Duodenal mucosa (tissue), 2 donors: ENCODE data around the gene SH3BGR.
"Not testable (repeated sequence)": the region's sequence is repeated elsewhere in the genome, so short reads cannot be mapped to it uniquely, and the experiment has no call there.

ENCODE experiments used
- H3K27ac ChIP-seq: one replicate; pipeline ENCODE4 v1.7.0; 2013; ENCODE audit warnings: low read depth, low read length
- H3K27me3 ChIP-seq, 2 donors: one replicate each; pipeline ENCODE4 v1.7.0; 2013; ENCODE audit warnings: low read length in 2 of 2, control low read depth in 1 of 2; ENCODE audit not compliant: insufficient read depth in 2 of 2, control insufficient read depth in 1 of 2
- H3K36me3 ChIP-seq, 2 donors: one replicate each; pipeline ENCODE4 v1.7.0; 2013; ENCODE audit warnings: low read length in 2 of 2, control low read depth in 1 of 2; ENCODE audit not compliant: insufficient read depth in 2 of 2, control insufficient read depth in 1 of 2
- H3K4me1 ChIP-seq, 2 donors: one replicate each; pipeline ENCODE4 v1.7.0; 2013; ENCODE audit warnings: low read length in 2 of 2, control low read depth in 1 of 2; ENCODE audit not compliant: insufficient read depth in 2 of 2, control insufficient read depth in 1 of 2
- H3K4me3 ChIP-seq, 2 donors: one replicate each; pipeline ENCODE4 v1.7.0; 2013; ENCODE audit warnings: low read length in 2 of 2, low read depth in 1 of 2
- H3K9ac ChIP-seq, 2 donors: one replicate each; pipeline ENCODE4 v1.7.0; 2013; ENCODE audit warnings: low read length in 2 of 2, low read depth in 1 of 2
- H3K9me3 ChIP-seq, 2 donors: one replicate each; pipeline ENCODE4 v1.7.0; 2013; ENCODE audit warnings: low read length in 2 of 2, control low read depth in 1 of 2; ENCODE audit not compliant: control insufficient read depth in 1 of 2

Gene SH3BGR

DNA sequence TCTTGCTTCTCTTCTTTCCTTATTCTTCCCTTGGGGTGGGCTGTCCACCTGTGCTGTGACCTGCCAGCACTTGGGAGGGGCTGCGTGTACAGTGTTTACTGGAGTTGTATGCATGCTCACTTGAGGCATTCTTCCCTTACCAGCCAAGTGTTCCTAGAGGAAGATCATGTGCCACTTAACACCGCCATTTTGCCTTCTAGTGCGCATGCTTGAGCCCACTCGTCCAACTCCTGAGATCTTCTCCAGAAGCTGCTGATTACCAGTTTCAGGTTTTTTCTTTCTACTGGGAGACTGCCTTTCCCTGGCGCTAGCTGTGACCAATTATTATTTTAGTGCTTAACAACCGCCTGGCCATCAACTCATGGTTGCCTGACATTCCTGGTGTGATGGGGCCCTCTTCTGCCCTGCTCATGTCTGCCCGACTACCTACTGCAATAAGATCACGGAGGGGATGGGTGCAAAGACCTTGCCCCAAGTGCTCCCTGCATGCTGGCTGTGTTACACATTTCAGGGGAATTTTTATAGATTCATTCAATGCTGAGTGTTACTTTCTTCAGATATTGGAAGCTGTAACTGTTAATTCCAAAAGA is 86.8 kb downstream of the SH3BGR start:
- no peak overlapping the region for H3K9ac ChIP-seq
- H3K27ac ChIP-seq = no peak overlapping the region
- no peak overlapping the region for H3K4me3 ChIP-seq
- H3K36me3 ChIP-seq = no peaks in the 10 kb centered on the region
- no peaks in the 10 kb centered on the region for H3K9me3 ChIP-seq
- no peaks in the 10 kb centered on the region for H3K4me1 ChIP-seq
- no peaks in the 10 kb centered on the region for H3K27me3 ChIP-seq

DNA sequence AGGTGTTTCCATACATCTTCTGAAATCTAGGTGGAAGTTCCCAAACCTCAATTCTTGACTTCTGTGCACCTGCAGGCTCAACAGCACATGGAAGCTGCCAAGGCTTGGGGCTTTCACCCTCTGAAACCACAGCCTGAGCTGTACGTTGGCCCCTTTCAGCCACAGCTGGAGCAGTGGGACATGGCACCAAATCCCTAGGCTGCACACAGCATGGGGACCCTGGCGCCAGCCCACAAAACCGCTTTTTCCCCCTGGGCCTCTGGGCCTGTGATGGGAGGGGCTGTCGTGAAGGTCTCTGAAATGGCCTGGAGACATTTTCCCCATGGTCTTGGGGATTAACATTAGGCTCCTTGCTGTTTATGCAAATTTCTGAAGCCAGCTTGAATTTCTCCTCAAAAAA is 88.6 kb downstream of the SH3BGR start:
- H3K4me1 ChIP-seq, H3K27me3 ChIP-seq, H3K36me3 ChIP-seq, H3K27ac ChIP-seq, H3K9ac ChIP-seq, H3K4me3 ChIP-seq, H3K9me3 ChIP-seq: not testable (repeated sequence)

DNA sequence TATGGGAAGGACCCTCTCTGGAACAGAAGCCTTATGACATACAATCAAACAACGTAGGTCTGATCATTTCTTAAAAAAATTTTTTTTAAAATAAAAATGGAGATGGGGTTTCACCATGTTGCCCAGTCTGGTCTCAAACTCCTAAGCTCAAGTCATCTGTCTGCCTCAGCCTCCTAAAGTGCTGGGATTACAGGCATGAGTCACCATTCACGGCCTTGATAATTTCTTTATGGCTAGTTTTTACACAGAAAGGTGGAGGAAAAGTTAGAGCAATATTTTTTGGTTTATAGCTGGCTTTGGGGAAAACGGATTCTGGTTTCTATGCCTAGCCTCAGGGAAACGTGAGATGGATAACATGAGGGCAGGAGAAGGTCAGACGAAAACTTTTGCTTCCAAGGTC is 91.0 kb downstream of the SH3BGR start:
- no peaks in the 10 kb centered on the region for H3K27me3 ChIP-seq
- H3K9ac ChIP-seq = no peak overlapping the region
- H3K4me1 ChIP-seq = no peaks in the 10 kb centered on the region
- no peak overlapping the region for H3K4me3 ChIP-seq
- no peaks in the 10 kb centered on the region for H3K36me3 ChIP-seq
- H3K9me3 ChIP-seq = no peaks in the 10 kb centered on the region
- H3K27ac ChIP-seq = no peak overlapping the region

DNA sequence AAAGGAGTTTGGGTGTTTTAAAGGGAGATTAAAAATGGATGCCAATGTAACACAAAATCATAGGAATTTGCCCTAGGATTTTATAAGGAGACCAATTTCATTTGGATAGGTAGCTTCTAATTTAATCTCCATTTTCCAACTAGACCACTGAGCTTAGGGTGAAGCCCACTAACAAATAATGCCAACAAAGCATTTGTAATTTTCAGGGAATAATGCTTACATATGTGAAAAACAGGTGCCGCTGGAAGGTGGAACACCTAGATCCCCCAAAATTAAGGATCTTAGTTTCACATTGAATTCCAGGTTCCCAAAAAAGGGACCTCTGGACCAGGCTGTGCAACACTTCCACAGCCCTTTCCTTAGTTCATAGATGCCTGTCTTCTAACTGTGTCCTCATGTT is 94.8 kb downstream of the SH3BGR start:
- H3K27me3 ChIP-seq = no peaks in the 10 kb centered on the region
- no peaks in the 10 kb centered on the region for H3K4me1 ChIP-seq
- H3K36me3 ChIP-seq = no peaks in the 10 kb centered on the region
- no peak overlapping the region for H3K27ac ChIP-seq
- H3K9ac ChIP-seq = no peak overlapping the region
- no peak overlapping the region for H3K4me3 ChIP-seq
- H3K9me3 ChIP-seq = peaks cover 0 to 1% of the 10 kb centered on the region in 2 donors

DNA sequence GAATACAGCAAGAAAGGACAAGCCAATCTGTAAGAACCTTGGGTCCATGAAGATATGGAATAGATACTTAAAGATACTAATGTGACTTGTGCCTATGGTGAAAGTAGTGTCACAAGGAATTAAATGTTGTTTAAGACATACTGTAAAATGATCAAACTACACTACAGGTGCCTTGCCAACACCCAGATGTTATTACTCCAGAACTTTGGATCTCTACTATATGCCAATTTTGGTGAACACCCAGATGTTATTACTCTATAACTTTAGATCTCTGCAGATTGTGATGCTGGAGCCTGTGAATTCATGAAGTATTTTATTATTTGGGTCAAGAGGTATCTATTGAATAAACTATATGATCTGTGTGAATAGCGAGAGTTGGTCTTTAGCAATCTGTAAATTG is 101.1 kb downstream of the SH3BGR start:
- Histone ChIP-seq H3K9ac (no peak overlapping the region), H3K4me3 (no peak overlapping the region), H3K4me1 (no peaks in the 10 kb centered on the region), H3K9me3 (peaks cover 0 to 5% of the 10 kb centered on the region in 2 donors), H3K27me3 (no peaks in the 10 kb centered on the region), H3K36me3 (no peaks in the 10 kb centered on the region), H3K27ac (no peak overlapping the region)

DNA sequence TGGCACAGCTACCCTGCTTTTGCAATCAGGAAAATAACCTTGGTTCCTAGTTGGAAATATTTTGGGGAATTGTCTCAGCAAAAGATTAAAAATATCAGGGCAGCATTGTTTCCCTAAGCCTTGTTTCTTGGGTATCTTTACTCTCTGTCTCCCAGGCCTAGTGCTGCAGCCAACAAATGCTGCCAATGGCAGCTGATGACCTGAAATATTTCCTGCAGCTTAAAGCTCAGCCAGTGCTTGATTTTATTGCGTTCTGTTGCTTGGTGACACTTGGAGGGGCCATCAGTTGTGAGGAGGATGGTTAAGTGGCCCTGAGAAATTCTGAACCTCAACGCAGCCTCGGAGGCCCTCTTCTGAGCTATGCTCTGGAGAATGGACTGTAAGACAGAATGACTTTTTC is 101.6 kb downstream of the SH3BGR start:
- no peak overlapping the region for H3K9ac ChIP-seq
- no peaks in the 10 kb centered on the region for H3K36me3 ChIP-seq
- H3K9me3 ChIP-seq = peaks cover 0 to 5% of the 10 kb centered on the region in 2 donors
- H3K4me1 ChIP-seq = no peaks in the 10 kb centered on the region
- no peaks in the 10 kb centered on the region for H3K27me3 ChIP-seq
- no peak overlapping the region for H3K4me3 ChIP-seq
- H3K27ac ChIP-seq = no peak overlapping the region

DNA sequence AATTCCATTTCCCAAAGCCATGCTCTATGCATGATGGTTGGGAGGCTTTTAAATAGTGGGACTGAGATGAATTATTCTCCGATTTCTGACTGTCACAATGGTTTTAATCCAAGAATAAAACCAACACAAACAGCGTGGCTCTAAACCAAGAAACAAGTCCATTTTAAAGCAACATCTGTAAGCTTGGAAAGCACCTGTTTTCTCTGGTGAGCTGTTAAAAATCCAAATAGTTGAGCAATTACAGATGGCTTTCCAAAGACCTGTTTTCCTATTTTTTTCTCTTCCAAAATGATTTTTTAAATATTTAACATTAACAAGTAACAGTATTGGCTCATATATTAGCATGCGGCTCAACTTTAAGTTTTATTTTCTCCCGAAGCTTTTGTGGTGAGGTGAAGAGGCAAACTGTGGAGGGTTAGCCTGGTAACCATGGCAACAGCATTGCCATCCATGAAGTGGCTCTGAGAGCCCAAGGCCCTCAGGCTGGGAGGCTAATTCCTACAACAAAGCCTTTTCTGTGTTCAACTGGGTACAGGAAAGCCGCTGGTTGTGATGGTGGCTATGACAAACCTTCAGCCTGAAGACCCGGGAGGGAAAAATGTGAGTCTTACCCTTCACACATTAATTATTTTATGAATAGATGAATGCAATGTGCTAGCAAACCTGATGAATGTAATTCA is 104.3 kb downstream of the SH3BGR start:
- no peak overlapping the region for H3K27ac ChIP-seq
- H3K9ac ChIP-seq = no peak overlapping the region
- H3K36me3 ChIP-seq = no peaks in the 10 kb centered on the region
- no peaks in the 10 kb centered on the region for H3K27me3 ChIP-seq
- peaks cover 5 to 6% of the 10 kb centered on the region in 2 donors for H3K4me1 ChIP-seq
- H3K4me3 ChIP-seq = no peak overlapping the region
- H3K9me3 ChIP-seq = peaks cover 0 to 5% of the 10 kb centered on the region in 2 donors

DNA sequence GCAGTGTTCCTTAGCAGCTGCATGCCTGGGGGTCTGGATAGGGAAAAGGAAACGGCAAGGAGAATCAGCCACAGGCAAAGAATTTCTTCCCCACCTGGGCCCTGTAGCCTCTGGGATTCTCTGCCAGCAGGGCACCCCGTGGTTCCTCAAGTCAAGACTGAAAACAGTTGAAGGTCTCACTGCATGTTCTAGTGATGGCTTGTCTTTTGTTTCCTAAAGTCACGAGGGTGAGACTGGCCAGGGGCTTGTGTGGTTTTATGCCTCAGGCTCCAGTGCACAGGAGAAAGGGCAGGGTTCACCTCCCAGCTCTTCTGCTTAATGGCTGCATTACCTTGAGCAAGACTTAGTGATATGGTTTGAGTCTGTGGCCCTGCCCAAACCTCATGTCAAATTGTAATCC is 107.7 kb downstream of the SH3BGR start:
- Histone ChIP-seq H3K9me3 (no peaks in the 10 kb centered on the region), H3K36me3 (no peaks in the 10 kb centered on the region), H3K27me3 (no peaks in the 10 kb centered on the region), H3K4me3 (no peak overlapping the region), H3K9ac (no peak overlapping the region), H3K27ac (no peak overlapping the region), H3K4me1 (peaks cover 12 to 23% of the 10 kb centered on the region in 2 donors)

DNA sequence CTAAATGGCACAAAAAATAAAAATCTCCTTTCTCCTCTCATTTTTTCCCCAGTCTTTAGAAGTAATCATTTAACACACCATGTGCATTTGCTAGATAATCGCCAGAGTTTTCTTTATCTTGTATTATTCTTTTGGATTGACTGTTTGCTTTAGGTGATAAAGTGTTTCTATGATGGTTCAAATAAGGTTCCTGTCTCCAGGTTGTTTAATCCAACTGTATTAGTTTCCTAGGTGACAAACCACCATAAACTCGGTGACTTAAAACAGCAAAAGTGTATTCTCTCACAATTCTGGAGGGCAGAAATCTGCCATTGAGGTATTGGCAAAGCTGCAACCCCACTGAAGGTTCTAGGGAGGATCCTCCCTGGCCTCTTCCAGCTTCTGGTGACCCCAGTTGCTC is 109.4 kb downstream of the SH3BGR start:
- H3K27me3 ChIP-seq = no peaks in the 10 kb centered on the region
- no peak overlapping the region for H3K4me3 ChIP-seq
- no peak overlapping the region for H3K27ac ChIP-seq
- no peaks in the 10 kb centered on the region for H3K36me3 ChIP-seq
- peaks cover 12 to 23% of the 10 kb centered on the region in 2 donors for H3K4me1 ChIP-seq
- no peaks in the 10 kb centered on the region for H3K9me3 ChIP-seq
- no peak overlapping the region for H3K9ac ChIP-seq

DNA sequence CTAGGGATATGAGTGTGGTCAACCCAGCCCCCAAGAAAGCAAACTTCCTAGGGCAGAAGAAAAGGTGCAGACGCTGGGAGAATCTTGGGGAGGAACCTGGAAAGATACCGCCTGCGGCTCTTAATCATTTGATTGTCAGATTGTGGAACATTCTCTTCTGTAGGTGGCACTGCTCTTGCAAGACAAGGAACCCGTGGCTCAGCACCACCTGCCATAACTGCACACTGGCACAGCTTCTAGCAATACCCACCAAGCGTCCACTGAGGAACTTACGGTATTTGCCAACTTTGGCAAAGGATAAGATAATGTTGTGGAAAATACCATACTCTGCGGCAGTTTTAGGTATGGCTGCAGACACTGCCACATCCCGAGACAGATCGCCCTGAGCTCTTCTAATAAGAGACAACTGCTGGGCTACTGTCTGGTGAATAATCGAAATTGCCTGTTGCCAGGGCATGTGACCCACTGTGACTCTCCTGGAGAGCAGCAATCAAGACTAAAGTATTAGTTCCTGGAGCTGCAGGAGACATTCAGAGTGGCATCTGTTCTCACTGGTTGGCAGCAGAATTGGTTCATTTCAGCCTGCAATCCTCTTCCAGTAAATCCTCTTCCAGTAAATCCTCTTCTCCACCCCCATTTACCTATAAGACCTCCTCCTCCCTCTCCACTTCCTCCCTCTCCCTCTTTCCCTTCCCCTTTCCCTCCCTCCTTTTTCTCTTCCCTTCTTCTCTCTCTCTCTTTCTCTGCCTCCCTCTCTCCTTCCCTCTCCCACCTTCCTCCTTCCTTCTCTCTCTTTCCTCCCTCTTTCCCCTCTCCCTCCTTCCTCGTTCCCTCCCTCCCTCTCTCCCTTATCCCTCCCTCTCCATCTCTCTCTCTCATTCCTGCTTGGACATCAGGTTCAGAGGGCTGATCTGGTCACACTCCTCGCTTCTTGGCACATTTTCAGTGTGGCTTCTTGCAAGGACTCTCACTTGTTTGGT is 111.3 kb downstream of the SH3BGR start:
- H3K27ac ChIP-seq = no peak overlapping the region
- H3K36me3 ChIP-seq = no peaks in the 10 kb centered on the region
- H3K4me3 ChIP-seq = no peak overlapping the region
- H3K9ac ChIP-seq = no peak overlapping the region
- no peaks in the 10 kb centered on the region for H3K27me3 ChIP-seq
- H3K9me3 ChIP-seq = no peaks in the 10 kb centered on the region
- peaks cover 12 to 23% of the 10 kb centered on the region in 2 donors for H3K4me1 ChIP-seq
